PFSK-1 (cell line): ENCODE measurements around the gene ATAD2B.

Source experiments
- POLR2AphosphoS5 ChIP-seq: IDR thresholded peaks from 2 replicates; pipeline ENCODE4 v1.6.1; 2012; ENCODE audit warnings: low read depth, mild to moderate bottlenecking, control low read depth, low read length, moderate library complexity
- TAF1 ChIP-seq: IDR thresholded peaks from 2 replicates; pipeline ENCODE4 v1.6.1; 2012; ENCODE audit warnings: low read length, control low read depth, borderline replicate concordance; ENCODE audit not compliant: insufficient read depth

DNA sequence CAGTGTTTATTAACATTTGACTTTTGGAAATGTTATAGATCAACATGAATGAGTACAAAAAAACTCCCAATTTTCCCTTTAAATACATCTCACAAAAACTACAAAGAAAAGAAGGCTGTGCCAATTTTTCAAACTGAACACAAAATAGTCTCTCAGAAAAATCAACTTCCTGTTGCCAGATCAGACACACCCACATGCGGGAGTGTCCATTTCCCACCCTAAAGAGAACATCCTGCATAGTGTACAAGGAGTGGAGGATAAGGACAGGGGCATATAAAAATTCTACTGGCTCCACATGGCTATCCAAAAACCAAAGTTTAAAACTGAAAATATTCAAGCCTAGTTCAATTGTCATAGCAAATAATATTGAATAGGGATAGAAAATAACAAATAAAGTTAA, 165.3 kb downstream of the ATAD2B start:
- TF ChIP-seq TAF1 (no peak), POLR2AphosphoS5 (no peak)
